TTC549 (cell line): ENCODE data around the gene CCDC92.
A peak's percentile ranks its signal among the peaks of the same experiment; 100 is the strongest.

Experiments
- FAIRE-seq: peaks from 2 replicates; lab custom pipeline; 2012; peaks lifted over from hg19 to GRCh38; lab: Jason Lieb, UNC

Gene CCDC92

DNA sequence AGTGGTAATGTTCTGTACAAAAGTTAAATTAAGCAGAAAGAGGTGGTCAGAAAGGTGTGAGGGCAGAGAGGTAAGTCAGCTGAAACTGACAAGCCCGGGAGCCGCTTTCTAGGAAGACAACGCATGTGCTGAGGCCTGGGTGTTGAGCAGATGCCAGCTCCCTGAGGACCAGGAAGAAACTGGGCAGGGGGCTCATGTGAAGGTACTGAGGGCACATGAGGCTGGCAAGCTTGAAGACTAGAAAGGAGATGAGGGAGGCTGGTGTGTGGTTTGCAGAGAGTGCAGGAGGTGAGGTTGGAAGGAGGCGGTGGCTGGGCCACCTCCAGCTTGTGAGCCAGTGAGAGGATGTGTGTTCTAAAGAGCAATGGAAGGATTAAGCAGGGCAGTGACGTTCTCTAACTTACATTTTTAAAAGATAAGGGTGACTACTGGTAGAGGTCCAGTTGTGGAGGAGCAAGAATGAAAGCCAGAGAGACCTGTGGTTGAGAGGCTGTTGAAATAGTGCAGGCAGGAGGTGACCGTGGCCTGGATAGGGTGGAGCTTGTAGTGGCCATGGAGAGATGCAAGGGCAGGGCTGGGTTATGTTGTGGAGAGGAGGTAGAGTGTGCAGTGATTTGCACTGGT is 29.5 kb upstream of the CCDC92 start:
- no peak for FAIRE-seq

- FAIRE-seq: no peak
Observed at GRCh38 chr12:124001343-124001742, 28.7 kb upstream of the CCDC92 start.

- FAIRE-seq: no peak
Observed at GRCh38 chr12:124000111-124000510, 27.5 kb upstream of the CCDC92 start.

- FAIRE-seq: no peak
Observed at GRCh38 chr12:123998991-123999359, 26.3 kb upstream of the CCDC92 start.

DNA sequence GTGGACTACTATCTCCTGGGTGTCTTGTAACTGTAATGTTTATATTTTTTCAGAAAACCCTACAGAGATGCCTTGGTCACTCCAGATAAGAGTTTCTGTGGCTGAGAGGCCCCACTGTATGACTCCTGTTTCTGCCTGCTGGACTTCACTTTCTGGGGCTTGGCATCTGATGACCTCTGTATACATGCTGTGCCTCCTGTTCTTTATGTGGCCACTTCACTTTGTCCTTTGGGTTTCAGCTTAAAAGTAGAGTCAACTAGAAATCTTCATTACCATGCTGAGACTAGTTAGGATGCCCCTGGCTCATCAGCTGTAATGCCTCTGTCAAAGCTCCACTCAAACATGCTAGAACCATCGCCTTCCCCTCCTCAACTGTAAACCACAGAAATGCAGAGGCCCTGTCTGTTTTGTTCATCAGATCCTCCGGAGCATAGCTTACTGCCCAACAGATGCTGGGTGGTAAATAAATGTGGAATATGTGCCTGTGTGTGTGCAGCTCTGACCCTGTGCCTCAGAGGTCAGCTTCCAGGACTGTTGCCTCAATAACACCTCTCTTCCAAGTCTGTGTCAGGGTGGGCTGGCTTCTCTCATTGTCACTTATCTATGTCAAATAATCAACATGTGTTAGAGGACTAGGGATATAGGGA is 25.8 kb upstream of the CCDC92 start:
- no peak for FAIRE-seq

- FAIRE-seq: no peak
Observed at GRCh38 chr12:123997908-123998307, 25.3 kb upstream of the CCDC92 start.

DNA sequence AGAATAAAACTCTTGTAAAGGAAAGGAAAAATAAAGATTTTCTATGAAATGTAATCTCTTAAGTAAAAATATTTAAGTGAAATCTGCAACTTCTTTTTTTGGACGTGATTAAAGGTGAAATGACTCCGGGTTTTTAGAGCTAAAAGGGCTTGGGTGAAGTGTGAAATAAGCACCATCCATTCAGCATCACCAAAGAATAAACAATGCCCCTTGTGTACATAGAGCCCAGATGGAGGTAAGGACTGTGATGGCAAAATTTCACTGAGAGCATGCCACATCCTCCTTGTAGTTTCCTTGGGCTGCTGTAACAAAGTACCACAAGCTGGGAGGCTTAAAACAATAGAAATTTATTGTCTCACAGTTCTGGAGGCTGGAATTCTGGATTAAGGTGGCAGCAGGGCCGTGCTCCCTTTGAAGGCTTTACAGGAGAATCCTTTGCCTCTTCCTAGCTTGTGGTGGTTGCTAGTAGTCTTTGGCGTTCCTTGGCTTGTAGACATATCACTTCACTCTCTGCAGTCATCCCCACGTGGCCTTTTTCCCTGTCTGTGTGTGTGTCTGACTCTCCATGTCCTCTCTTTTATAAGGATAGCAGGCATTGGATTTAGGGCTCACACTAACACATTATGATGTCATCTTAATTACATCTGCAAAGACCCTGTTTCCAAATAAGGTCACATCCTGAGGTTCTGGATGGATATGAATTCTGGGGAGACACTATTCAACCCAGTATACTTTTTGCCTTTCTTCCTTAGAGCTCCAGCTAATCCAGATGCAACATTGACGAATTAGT is 24.6 kb upstream of the CCDC92 start:
- FAIRE-seq: no peak

- no peak for FAIRE-seq
Observed at GRCh38 chr12:123996581-123996980, 23.9 kb upstream of the CCDC92 start.

GRCh38 chr12:123995023-123995748 is 22.6 kb upstream of the CCDC92 start:
- no peak for FAIRE-seq

- no peak for FAIRE-seq
Observed at GRCh38 chr12:123992118-123992825, 19.6 kb upstream of the CCDC92 start.

DNA sequence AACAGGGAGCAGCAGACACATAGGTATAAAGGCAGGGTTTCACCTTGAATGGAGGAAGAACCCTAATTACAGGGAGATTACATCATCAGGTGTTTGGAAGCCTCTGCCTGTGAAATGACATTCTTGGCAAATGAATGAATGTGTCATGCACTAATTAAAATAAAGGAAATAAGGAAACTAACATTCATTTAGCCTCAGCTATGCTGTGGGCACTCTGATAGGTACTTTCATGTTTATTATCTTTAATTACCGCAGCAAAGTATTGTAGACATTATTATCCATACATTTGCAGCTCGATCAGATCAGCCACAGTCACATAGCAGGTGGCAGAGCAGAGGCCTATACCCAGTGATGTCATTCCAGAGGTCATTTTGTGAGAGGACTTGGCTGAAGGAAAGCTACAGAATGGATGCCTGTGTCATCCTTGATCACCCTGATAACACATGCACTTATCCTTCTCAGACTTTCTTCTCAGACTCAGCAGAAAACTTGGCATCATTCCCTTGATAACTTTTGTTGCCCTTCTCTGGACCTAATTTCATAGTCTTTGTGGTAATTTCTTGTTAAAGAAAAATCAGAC is 18.8 kb upstream of the CCDC92 start:
- FAIRE-seq: no peak

DNA sequence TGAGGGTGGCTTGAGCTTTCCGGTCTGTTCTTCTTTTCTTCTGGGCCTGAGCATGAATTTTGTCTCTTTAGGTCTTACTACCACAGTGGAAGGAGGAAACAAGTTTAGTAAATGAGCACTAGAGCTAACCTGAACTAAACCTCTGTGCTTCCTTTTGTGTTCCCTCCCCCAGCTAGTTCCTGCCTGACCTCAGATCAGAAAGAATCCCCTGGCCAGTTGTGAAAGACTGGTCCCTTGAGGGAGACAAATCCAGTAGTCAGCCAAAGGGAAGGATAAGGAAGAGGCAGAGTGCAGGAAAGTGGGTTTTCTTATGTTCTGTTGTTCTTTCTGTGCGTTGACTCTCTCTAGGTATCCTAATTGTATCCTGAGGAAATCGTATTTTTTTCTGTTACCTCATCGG is 17.9 kb upstream of the CCDC92 start:
- no peak for FAIRE-seq

DNA sequence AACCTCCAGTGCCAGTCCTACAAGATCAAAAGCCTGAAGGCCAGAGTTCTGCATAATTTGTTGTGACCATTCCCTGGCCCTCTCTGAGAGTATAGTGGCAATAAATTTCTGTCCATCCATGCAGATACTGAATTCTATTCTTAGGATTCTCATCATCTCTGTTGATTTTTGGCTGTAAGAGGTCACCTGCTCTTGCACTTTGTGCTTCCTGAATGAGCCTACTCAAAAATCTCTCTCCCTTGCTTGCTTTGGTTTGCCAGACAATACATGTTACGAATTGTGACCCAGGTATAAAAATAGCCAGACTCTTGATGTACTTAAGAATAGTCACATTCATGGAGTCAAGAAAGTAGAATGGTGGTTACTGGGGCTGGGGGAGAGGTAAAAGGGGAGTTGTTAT is 17.1 kb upstream of the CCDC92 start:
- FAIRE-seq: no peak

- no peak for FAIRE-seq
Observed at GRCh38 chr12:123989168-123989567, 16.5 kb upstream of the CCDC92 start.

DNA sequence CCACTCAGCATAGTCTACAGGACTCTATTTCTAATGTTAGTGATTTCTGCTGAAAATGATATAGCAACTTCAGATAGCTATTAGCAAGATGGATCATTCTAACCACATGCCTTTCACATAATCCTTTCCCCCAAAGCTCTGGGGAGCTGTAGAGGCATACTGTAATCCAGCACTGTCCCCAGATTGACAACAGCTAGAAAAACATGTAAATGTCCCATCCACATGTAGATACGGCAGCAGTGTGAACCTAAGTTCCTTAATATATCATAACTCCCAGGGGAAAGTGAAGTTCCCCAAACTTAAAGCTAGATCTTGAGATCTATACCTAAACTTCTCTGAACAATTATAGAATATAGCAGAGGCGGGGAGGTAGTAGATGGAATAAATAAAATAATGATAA is 14.4 kb upstream of the CCDC92 start:
- no peak for FAIRE-seq

DNA sequence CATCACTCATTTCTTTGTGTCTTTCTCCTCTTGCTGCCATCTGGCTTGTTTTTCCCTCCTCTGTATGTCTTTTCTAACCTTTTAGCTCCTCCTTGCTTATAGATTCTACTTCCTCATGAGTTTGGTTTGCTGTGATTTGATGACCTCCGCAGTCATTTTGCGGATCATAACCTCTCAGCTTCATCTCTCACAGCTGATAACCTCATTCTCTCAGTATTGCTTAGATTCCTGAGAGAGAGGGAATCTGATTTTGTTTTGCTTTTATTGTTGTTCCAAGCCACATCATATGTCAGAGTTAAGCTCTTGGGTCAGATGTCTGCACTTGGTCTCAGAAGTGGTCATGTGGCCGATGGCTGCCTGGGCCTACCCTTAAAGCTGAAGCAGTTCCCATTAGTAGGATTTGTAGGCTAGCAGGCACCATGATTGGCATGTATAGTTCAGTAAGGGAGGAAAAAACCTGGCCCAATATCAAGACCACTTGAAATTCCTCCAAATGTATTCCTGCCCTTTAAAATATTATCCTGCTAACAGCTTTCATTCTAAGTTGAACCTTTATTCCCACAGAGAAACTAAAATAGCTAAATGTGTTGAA is 13.8 kb upstream of the CCDC92 start:
- no peak for FAIRE-seq

DNA sequence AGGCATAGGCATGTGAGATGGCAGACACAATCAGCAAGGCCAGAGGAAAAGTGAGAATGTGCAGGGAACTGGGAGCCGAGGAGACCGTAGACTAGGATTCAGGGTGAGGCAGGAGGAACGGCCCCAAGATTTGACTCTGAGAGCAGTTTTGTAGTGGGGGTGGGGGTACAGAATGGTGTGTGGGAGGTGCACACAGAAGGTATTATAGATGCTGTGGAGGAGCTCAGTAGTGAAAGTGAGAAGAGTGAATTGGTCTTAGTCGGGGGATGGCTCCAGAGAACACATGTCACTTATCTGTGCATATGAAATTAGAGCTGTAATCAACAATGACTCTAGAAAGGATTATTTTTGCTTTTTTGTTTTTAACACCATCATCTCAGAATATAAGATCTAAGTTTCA is 12.3 kb upstream of the CCDC92 start:
- FAIRE-seq: no peak

DNA sequence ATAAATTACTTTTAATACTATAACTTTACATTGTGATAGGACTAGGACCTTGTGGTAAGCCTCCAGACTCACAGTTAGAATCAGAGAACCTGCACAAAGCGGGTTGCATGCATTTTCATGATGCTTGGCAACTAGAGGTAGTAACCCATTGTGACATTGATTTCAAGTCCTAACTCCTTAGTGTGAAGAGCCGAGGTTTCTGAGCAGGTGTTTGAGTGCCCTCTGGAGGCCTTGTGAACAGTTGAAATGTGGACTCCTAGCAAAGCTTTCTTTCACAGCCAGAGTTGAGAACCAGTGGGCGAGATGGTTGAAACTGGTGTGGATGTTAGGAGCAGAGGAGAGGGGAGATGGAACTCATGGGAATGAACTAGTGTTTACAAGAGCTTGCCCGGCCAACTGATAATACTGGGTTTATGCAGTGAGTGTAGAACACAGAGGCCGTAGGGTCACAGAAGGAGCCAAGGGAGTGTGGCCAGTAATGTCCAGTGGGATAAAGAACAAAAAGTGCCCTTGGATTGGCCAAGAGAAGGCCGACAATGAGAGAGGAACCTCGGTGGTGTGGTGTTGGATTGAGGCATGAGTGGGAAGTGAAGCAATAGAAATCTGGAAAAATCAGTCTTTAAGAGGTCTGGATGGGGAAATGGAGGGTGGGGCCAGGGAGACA is 11.3 kb upstream of the CCDC92 start:
- peak; percentile 40 for FAIRE-seq

DNA sequence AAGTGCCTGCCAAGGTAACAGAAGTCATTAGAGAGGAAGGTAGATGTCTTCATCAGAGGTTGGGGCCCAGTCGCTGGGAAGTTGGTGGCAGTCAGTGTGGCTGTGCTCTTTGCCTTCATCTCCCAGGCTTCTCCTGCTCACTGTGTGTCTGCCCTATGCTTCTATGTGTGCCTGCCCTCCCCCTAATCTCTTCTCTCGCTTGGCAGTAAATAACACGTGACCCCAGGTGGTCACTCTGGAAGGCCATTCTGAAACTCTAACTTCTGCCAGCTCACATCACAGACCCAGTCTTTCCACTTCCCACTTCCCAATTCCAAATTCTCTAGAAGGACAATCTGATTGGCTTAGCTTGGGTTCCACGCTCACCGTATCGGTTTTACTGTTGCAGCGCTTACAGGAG is 9.6 kb upstream of the CCDC92 start:
- FAIRE-seq: no peak

DNA sequence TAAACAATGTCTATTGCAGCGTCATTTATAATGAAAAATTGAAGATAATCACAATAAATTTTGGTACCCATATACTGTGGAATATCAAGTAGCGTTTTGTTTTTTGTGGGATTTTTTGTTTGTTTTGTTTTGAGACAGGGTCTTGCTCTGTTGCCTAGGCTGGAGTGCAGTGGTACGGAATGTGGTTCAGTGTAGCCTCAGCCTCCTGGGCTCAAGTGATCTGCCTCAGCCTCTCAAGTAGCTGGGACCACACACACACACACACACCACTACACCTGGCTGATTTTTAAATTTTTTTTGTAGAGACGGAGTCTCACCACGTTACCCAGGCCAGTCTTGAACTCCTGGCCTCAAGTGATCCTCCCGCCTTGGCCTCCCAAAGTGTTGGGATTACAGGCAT is 6.9 kb upstream of the CCDC92 start:
- no peak for FAIRE-seq

DNA sequence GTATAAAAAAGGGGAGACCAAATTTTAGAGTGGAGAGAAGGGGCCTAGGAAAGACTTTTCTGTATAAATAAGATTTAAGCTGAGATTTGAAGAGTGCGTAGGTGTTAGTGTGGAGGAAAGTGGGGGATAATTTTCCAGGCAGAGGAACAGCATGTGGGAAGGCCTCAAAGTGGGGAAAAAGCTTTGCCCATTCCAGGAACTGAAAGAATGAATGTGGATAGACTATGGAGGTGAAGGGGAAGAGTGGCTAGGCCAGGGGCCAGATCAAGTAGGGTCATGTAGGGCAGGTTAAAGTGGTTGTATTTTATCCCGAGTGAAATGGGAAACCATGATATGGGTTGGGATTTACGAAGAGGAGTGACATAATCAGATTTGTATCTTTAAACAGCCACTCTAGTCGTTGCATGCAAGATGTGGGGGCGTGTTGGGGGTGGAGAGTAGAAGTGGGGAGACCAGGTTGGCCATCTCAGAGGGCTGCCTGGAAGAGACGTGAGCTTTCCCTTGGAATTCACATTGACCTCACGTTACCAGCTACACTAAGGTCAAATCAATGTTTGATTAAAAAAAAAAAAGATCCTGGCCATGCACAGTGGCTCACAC is 3.7 kb upstream of the CCDC92 start:
- no peak for FAIRE-seq
